Mucosa of rectum (tissue), 2 donors: Measurements from ENCODE around the gene SDK1.

Experiments used
- H3K27ac ChIP-seq, 2 donors: one replicate each; pipeline ENCODE4 v1.7.0; 2013; ENCODE audit warnings: inconsistent platforms in 2 of 2, low read depth in 2 of 2, low read length in 2 of 2
- H3K27me3 ChIP-seq, 2 donors: one replicate each; pipeline ENCODE4 v1.7.0; 2013; ENCODE audit warnings: low read length in 2 of 2; ENCODE audit not compliant: control insufficient read depth in 2 of 2, insufficient read depth in 2 of 2
- H3K36me3 ChIP-seq, 2 donors: one replicate each; pipeline ENCODE4 v1.7.0; 2013; ENCODE audit warnings: low read length in 2 of 2; ENCODE audit not compliant: control insufficient read depth in 2 of 2, insufficient read depth in 2 of 2
- H3K4me1 ChIP-seq, 2 donors: one replicate each; pipeline ENCODE4 v1.7.0; 2013; ENCODE audit warnings: low read length in 2 of 2, mild to moderate bottlenecking in 1 of 2; ENCODE audit not compliant: control insufficient read depth in 2 of 2, insufficient read depth in 2 of 2
- H3K4me3 ChIP-seq, 2 donors: one replicate each; pipeline ENCODE4 v1.7.0; 2013; ENCODE audit warnings: low read length in 2 of 2
- H3K9ac ChIP-seq, 2 donors: one replicate each; pipeline ENCODE4 v1.7.0; 2013; ENCODE audit warnings: low read length in 2 of 2, low read depth in 1 of 2, mild to moderate bottlenecking in 1 of 2
- H3K9me3 ChIP-seq, 2 donors: one replicate each; pipeline ENCODE4 v1.7.0; 2013; ENCODE audit warnings: low read length in 2 of 2; ENCODE audit not compliant: control insufficient read depth in 2 of 2
- donor health status: healthy.
- donor health status: Normal muscosa, but diverticular disease.

Gene SDK1

GRCh38 chr7:4018601-4019316 is 717.7 kb downstream of the SDK1 start:
- H3K4me3 ChIP-seq: no peak overlapping the region
- no peak overlapping the region for H3K9ac ChIP-seq
- H3K36me3 ChIP-seq: no peaks in the 10 kb centered on the region
- H3K27ac ChIP-seq: no peak overlapping the region
- H3K4me1 ChIP-seq: no peaks in the 10 kb centered on the region
- peaks cover 2 to 4% of the 10 kb centered on the region in 2 donors for H3K9me3 ChIP-seq
- H3K27me3 ChIP-seq: no peaks in the 10 kb centered on the region

GRCh38 chr7:4020086-4020485 is 719.0 kb downstream of the SDK1 start:
- H3K9ac ChIP-seq: no peak overlapping the region
- H3K36me3 ChIP-seq: no peaks in the 10 kb centered on the region
- no peaks in the 10 kb centered on the region for H3K4me1 ChIP-seq
- H3K4me3 ChIP-seq: no peak overlapping the region
- peaks cover 2 to 4% of the 10 kb centered on the region in 2 donors for H3K9me3 ChIP-seq
- H3K27ac ChIP-seq: no peak overlapping the region
- H3K27me3 ChIP-seq: no peaks in the 10 kb centered on the region

GRCh38 chr7:4021413-4021812 is 720.4 kb downstream of the SDK1 start:
- H3K27me3 ChIP-seq: no peaks in the 10 kb centered on the region
- H3K4me3 ChIP-seq: no peak overlapping the region
- no peak overlapping the region for H3K27ac ChIP-seq
- no peak overlapping the region for H3K9ac ChIP-seq
- H3K4me1 ChIP-seq: no peaks in the 10 kb centered on the region
- H3K9me3 ChIP-seq: peaks cover 2 to 4% of the 10 kb centered on the region in 2 donors
- H3K36me3 ChIP-seq: no peaks in the 10 kb centered on the region

DNA sequence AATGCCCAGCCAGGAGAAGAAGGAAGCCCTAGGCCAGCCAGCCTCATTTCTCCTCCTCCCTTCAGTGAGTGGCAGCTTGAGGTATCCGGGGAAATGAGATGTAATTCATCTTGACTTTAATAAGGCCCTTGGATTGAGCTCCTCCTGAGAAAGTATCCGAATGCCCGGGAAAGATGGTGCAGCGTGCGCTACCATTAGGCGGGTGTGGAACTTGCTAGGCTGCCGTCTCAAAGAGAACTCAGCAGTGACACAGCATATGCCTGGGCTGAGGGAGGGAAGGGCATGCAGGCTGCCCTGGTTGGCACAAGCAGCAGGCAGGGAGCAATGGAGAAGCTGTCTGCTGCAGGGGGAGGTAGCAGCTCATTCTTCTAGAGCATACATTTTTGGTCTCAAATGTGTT is 721.2 kb downstream of the SDK1 start:
- Histone ChIP-seq H3K4me3 (no peak overlapping the region), H3K27ac (no peak overlapping the region), H3K9ac (no peak overlapping the region), H3K36me3 (no peaks in the 10 kb centered on the region), H3K27me3 (no peaks in the 10 kb centered on the region), H3K9me3 (peaks cover 2 to 4% of the 10 kb centered on the region in 2 donors), H3K4me1 (no peaks in the 10 kb centered on the region)

DNA sequence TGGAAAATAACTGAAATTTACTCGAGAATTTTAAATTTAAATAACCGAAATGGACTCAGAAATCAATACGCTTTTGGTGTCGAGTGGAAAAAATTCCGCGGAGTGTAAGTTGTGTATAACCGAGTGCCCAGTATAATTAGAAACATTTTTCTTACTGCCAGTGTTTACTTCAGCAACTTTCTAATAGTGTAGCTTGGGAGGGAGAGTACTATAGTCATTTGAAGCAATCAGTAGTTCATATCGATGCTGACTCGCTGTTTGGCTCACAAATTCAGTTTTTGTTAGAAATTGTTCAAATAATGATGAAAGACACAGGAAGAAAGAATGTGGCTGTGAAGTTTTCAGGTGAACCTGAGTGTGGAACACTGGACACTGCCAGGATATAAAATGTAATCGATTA is 722.5 kb downstream of the SDK1 start:
- H3K27me3 ChIP-seq: no peaks in the 10 kb centered on the region
- peaks cover 2 to 4% of the 10 kb centered on the region in 2 donors for H3K9me3 ChIP-seq
- H3K4me1 ChIP-seq: no peaks in the 10 kb centered on the region
- no peaks in the 10 kb centered on the region for H3K36me3 ChIP-seq
- no peak overlapping the region for H3K4me3 ChIP-seq
- no peak overlapping the region for H3K9ac ChIP-seq
- no peak overlapping the region for H3K27ac ChIP-seq

DNA sequence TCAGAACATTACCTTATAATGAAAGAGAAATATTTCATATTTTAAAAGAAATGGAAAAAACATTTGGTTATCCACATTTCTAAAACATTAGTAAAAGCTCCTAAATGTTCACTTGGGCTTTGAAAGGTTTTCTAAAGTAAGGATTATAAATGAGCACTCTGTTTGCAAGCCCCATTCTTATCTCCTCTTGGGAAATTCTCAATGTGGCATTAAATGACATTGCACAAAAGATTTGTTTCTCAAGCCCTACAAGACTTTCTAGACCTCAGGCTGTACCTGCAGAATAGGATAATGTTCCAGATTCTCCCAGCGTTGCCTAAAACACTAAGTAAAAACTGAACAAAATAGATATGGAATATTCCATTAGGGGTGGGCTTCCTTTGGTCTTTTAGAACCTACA is 723.1 kb downstream of the SDK1 start:
- H3K9me3 ChIP-seq: peaks cover 0 to under 1% of the 10 kb centered on the region in 2 donors

DNA sequence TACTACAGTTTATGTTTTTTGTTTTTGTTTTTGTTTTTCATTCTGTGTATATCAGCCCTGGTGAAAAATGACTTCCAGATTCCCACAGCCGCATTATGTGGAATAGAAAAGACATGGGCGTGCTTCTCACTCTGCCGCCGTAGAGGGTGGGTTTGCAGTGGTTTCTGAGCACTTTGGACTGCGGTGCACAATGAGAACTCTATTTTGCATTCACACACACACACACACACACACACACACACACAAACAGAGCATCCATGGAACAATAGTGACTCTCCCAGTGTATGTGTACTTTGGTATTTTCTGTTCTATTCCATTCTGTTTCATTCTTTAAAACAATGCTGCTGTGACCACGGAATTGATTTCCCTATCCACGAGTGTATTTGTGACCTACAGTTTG is 723.8 kb downstream of the SDK1 start:
- Histone ChIP-seq H3K27ac (no peak overlapping the region), H3K4me1 (no peaks in the 10 kb centered on the region), H3K9ac (no peak overlapping the region), H3K27me3 (no peaks in the 10 kb centered on the region), H3K9me3 (no peaks in the 10 kb centered on the region), H3K4me3 (no peak overlapping the region), H3K36me3 (no peaks in the 10 kb centered on the region)

More for the DNA sequence above, 723.1 kb downstream of the SDK1 start:
- no peaks in the 10 kb centered on the region for H3K36me3 ChIP-seq
- no peaks in the 10 kb centered on the region for H3K4me1 ChIP-seq
- H3K9ac ChIP-seq: no peak overlapping the region
- H3K4me3 ChIP-seq: no peak overlapping the region
- H3K27ac ChIP-seq: no peak overlapping the region
- H3K27me3 ChIP-seq: no peaks in the 10 kb centered on the region

- Histone ChIP-seq H3K27ac (no peak overlapping the region), H3K9me3 (no peaks in the 10 kb centered on the region), H3K9ac (no peak overlapping the region), H3K4me3 (no peak overlapping the region), H3K4me1 (no peaks in the 10 kb centered on the region), H3K27me3 (no peaks in the 10 kb centered on the region), H3K36me3 (no peaks in the 10 kb centered on the region)
Measured at GRCh38 chr7:4025210-4025609, 724.2 kb downstream of the SDK1 start.

DNA sequence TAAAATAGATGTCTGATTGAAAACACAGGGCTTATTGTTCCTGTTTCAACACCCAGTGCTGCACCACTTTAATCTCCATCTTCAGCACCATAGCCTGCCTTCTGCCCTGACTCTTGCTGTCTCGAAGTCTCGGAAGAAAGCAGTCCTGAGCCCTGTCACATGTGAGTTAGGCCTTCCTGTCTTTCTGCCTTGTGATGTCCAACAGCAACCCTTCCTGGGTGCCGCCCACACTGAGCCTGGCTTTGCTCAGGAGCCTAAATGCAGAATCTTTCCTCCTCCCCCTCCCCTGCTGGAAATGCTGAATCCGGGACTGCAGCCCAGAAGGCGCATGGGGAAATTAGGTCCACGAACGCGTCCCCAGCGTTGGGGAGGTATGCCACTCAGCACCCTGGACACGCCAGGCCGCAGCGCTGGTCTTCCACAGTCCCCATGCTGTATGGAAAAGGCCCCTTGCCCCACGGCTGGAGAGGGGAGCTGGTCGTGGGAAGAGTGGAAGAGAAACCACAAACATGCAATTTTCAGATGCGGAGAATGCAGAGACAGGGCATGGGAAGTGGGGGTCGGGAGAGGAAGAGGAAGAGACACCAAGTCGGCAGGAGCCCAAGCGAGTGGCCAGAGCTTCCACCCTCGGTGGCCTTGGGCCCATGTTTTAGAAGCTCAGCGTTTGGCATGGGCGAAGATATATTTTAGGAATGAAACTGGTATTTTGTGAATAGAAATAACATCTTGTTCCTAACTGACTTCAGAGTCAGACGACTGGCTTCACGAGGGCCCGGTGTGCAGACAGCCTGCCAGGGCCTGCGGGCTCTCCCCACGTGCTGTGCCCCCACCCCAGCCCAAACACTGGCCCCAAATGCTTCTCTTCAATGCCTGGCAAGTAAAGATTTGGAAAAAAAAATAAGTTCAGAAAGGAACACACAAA is 724.9 kb downstream of the SDK1 start:
- Histone ChIP-seq H3K4me1 (no peaks in the 10 kb centered on the region), H3K9ac (no peak overlapping the region), H3K4me3 (no peak overlapping the region), H3K36me3 (no peaks in the 10 kb centered on the region), H3K9me3 (no peaks in the 10 kb centered on the region), H3K27me3 (no peaks in the 10 kb centered on the region), H3K27ac (no peak overlapping the region)

DNA sequence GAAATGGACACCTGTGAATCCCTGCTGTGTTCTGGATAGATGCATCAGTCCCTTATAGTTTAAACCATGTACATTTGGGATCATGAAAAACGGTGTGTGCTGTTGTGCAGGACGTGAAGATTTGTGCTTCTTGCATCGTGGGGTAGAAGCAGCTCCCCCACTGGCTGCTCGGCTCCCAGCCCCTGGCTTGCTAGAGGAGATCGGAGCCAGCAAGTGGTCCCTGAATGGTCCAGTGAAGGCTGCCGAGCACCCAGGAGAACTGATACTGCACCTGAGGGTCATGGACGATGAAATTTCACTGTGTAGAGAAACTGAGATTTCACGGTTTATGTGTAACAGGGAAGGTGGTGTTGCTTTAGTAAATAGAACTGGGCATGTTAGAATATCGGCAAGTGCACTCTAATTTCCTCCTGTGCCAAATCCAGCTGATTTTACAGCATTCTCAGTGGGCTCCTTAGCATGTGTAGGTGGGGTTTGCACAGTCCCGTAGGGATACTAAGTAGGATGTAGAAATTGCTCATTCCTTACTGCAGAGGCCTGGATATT is 726.0 kb downstream of the SDK1 start:
- Histone ChIP-seq H3K27ac (no peak overlapping the region), H3K4me1 (no peaks in the 10 kb centered on the region), H3K4me3 (no peak overlapping the region), H3K9ac (no peak overlapping the region), H3K27me3 (no peaks in the 10 kb centered on the region), H3K36me3 (no peaks in the 10 kb centered on the region), H3K9me3 (no peaks in the 10 kb centered on the region)
